NCI-H2107 treated with DMSO at 0.1 percent for 48 hours (cell line): ENCODE data around the gene NANS.

Experiments
- DNase-seq: peaks from one replicate; lab custom pipeline; 2025; ENCODE audit not compliant: unreplicated experiment; lab: John Stamatoyannopoulos, UW

Gene NANS

GRCh38 chr9:98038958-98039357, 17.6 kb upstream of the NANS start:
- no peak for DNase-seq

DNA sequence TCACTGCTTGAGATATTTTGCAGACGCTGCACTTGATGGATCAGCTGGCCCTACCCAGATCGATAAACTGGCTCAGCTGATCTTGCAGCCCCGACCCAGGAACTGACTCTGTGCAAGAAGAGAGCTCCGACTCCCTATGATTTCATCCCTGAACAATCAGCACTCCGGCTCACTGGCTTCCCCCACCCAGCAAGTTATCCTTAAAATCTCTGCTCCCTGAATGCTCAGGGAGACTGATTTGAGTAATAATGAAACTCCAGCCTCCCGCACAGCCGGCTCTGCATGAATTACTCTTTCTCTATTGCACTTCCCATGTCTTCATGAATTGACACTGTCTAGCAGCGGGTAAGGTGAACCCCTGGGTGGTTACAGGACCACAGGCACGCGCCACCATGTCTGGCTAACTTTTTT, 16.9 kb upstream of the NANS start:
- no peak for DNase-seq

DNA sequence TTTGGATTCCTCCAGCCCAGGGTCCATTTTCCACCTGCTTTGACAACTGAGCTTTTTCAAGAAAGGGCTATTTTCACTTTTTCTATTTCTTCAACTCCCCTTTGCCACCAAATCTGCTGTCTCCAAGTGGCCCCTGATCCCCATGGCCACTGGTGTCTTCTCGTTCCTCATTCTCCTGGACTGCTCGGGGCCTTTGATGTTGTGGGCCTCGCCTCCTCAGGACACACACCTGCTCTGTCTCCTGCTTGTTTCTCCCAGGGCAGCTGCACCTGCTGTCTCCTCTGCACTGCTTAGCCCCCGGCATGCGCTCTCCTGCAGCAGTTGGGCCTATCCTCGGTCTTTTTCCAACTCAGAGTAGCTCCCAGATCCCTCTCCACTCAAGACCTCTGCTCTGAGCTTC, 16.3 kb upstream of the NANS start:
- DNase-seq: no peak

- no peak for DNase-seq
These were observed 12.6 kb upstream of the NANS start for GRCh38 chr9:98043915-98044314.

GRCh38 chr9:98045234-98046179, 11.0 kb upstream of the NANS start:
- no peak for DNase-seq

DNA sequence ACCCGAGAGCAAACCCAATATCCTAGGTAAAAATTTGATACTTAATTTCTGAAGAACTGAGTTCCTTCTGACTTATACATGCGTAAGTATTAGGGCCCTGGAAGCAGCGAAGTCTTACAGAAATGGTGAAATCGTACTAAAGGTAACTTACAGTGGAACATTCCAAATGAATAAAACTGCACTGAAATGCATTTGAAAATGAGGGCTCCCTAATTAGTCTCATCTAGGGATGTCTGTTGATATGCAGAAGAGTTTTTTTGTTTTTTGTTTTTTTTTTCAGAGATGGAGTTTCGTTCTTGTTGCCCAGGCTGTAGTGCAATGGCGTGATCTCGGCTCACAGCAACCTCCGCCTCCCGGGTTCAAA, 10.4 kb upstream of the NANS start:
- no peak for DNase-seq

DNA sequence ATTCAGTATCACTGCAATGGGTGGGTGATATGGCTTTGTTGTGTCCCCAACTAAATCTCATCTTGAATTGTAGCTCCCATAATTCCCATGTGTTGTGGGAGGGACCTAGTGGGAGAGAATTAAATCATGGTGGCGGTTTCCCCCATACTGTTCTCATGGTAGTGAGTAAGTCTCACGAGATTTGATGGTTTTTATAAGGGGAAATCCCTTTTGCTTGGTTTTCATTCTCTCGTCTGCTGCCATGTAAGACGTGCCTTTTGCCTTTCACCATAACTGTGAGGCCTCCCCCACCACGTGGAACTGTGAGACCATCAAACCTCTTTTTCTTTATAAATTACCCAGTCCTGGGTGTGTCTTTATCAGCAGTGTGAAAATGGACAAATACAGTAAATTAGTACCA, 9.5 kb upstream of the NANS start:
- no peak for DNase-seq

- DNase-seq: no peak
These were observed 7.1 kb upstream of the NANS start for GRCh38 chr9:98049288-98050072.

DNA sequence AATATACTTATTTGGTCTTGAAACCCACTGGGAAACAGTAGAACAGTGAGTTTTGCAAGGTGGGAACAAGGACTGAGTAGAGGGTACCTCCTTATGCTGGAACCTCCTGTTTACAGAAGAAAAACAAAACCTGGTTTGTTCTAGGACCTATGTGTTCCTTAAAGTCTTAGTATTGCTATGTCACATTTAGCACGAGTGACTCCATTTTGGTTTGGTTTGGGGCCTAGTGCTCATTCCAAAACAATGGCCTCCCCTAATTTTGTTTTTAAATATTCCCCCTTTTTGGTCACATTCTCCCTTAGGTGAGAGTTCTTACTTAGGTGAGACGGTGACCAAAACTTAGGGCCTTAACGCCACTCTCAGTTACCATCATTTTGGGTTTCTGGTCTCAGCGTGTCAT, 6.2 kb upstream of the NANS start:
- DNase-seq: no peak

DNA sequence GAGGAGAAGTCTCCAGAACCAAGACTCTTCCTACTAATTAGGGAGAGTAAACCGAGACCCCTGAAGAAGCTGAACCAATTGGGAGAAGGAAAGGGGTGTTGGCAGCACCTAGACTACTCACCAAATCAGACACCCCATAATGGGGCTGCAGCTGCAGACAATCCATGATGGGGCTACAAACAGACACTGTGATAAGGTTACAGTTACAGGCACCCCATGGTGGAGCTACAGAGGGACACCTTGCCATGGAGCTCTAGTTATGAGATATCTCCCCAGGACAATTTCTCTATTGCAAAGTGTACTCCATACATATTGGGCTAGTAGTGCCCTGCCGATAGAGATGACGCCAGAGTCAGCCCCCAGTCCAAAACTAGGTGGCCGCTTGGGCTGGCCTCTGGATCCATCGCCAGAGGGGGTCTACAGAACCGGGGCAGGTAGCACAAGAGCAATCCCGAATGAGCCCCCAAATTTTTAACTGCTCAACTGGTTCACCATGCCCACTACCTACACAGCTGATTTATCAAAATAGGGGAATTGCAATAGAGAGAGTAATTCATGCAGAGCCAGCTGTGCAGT, 2.1 kb upstream of the NANS start:
- no peak for DNase-seq

DNA sequence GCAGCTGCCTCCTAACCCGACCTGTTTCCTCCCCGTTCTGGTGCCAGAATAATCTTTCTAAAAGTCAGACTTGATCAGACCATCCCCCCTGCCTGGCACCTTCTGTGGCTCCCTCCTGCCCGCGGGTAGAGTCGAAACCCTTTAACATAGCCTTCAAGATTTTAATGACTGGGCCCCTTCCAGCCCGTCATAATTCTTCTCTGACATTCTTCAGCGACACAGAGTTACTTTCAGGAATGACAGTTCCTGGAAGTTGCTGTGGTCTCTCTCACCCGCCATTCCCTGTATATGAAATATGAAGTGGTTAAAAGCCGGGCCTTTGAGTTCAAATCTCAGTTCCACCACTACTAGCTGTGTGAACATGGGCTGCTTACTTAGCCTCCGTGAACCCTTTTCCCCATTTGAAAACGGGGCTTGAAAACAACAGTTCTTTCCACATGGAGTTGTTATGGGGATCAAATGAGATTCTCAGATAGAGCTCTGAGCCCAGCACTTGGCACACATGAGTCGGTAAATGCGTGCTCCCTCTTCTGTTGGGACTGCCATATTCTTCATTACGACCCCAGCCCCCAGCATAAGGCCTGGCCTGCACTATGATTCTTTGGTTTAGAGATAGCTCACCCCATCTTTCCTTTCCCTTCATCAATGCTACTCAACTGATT, 737 bp downstream of the NANS start:
- no peak for DNase-seq

DNA sequence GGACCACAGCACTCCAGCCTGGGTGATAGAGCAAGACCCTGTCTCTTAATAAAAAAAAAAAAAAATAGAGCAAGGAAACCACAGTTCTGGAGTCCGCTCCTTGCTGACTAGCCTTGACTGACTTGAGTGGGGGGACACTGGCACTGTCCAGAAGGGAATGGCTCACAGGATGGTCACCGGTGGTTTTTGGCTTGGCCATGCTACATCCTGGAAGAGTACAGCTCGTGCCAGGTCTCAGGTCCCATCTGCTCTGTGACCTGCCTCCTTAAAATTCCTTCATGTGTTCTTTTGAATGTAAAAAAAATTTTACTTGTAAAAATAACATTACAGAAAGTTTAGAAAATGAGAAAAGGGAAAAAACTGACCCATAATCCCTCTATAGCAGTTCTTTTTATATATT, 5.6 kb downstream of the NANS start:
- DNase-seq: no peak

- DNase-seq: no peak
These were observed 8.3 kb downstream of the NANS start for GRCh38 chr9:98064623-98065392.

DNA sequence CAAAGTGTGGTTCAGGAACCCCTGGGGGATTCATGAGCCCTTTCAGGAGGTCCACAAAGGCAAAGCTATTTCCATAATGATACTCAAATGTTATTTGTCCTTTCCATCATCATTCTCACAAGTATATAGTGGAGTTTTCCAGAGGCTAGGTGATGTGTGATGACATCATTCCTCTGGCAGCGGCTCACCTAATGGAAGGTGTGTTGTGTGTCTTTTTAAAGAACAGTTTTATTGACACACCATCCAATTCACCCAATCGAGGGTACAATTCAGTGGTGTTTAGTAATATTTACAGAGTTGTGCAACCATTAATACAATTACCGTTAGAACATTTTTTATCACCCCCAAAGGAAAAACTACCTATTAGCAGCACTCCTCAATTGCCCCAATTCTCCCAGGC, 9.7 kb downstream of the NANS start:
- no peak for DNase-seq

- no peak for DNase-seq
These were observed 10.7 kb downstream of the NANS start for GRCh38 chr9:98067184-98067583.

DNA sequence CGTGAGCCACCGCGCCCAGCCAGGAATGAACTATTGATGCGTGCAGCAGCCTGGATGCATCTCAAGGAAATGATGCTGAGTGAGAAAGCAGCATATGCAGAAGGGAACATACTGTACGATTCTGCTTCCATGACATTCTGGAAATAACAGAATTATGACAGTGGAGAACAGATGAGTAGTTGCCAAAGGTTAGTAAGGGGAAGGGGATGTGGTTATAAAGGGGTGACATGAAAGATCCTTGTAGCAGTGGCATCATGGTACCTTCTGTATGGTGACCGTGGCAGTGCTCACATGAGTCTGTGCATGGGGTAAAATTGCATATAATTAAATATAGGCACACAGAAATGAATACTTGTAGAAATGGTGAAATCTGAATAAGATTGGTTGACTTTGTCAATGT, 13.0 kb downstream of the NANS start:
- DNase-seq: no peak

DNA sequence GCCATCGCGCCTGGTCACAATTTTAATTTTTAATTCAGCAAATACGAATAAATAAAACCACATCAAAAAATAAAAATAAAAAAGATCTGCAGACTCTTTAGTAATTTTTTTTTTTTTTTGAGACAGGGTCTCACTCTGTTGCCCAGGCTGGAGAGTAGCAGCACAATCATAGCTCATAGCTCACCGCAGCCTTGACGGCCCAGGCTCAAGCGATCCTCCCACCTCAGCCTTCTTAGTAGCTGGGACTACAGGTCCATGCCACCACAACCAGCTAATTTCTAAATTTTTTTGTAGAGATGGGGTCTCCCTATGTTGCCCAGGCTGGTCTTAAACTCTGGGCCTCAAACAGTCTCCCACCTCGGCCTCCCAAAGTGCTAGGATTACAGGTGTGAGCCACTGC, 14.2 kb downstream of the NANS start:
- DNase-seq: no peak

DNA sequence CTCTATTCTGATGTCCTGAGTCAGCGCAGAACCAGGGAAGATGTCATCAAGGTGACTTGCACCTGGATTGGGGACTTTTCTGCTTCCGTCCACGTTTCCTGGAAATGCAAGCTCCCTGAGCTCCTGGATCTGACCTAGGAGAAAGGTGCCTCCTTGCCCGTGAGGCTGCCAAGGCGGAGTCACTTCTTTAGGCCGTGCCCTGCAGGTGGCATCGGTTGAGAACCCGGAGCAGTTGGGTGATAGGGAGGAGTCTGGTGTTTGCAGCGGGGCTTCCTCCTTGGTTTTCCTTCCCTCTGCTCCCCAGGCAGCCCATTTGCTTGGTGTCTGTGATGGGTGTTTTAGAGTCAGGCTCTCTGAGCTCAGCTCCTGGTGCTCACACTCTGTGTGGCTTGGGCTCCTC, 15.2 kb downstream of the NANS start:
- DNase-seq: no peak

DNA sequence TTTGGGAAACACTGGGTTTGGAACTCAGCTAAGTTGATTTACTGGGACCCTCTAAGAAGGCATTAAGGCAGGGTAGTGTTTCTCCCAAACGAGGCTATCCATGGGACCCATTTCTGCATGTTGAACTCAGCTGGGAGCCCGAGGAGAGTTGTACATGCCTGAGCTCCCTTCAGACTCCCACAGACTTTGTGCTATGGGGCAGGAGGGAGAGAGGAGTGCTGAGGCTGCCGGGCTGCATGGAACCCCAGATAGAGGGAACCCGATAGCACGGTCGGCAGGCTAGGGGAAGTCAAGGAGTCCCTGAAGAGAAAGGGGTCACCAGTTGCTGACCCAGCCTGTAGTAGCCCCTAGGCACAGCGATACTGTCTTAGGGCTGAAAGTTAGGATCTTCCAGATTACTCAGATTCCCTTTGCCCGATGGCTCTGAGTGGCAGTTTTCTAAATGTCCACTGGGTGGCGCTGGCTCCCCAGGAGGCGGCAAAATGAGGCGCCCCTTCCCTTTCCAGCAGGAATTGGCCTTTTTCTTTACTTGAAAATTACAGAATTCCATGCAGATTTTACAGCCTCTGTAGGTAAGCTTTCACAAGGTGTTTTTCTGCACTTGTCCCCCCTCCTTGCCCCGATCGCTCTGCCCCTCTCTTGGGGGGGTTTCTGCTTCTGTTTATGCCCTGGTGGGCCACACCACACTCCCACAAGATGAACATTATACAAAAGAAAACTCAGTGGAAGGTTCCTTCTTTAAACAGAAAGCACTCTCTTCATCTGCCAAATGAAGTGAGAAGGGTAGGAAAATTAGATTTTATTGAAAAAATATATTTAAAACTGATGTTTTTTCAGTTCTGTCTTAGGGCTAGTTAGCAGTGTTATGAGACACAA, 17.8 kb downstream of the NANS start:
- DNase-seq: no peak

DNA sequence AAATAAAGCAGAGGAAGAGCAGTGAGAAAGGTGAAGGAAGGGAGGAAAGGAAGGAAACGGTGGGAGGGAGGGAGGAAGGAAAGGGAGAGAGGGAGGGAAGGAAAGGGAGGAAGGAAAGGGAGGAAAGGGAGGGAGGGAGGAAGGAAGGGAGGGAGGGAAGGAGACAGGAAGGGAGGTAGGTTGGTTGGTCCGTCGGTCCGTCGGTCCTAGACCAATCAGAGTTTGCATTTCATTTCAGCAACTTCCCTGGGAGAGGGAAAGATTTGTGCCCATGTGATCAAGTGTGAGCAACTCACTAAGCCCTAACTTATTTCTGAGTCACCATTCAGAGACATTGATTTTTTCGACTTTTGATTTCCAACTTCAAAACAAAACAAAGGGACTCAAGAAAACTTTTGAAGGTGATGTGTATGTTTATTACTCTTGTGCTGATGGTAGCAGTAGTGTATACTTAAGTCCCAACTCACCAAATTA, 18.8 kb downstream of the NANS start:
- no peak for DNase-seq
